Measurements from ENCODE around the gene TMEM225. TPM values are rescaled to one million over a fixed set of nuclear protein-coding genes. Genes with fewer than 3 reads are reported as not detected.
"Not testable (repeated sequence)": the region's sequence is repeated elsewhere in the genome, so short reads cannot be mapped to it uniquely, and the experiment has no call there.

TMEM225 gene
- total and polyA plus RNA-seq, 2 donors (not counting 3 experiments of a cell fraction or from before 2014, with no cell fraction given), result not detected

GRCh38 chr11:123880912-123881311, 4.6 kb downstream of the TMEM225 start:
- no peaks in the 10 kb centered on the region for H3K9me1 ChIP-seq (replicated peaks; ENCODE audit: control insufficient read depth, extremely low read depth, insufficient read depth, low read length)
- POLR2A ChIA-PET, result no interaction called here
- no TSS peak for BruUV-seq (replicated peaks)
- DNase-seq (ENCODE audit: low read depth, low spot score), result no peak
- no peak overlapping the region for H3K4me2 ChIP-seq (ENCODE audit: insufficient read depth, low read length)
- no peak for FAIRE-seq
- no peaks in the 10 kb centered on the region for H3K9me3 ChIP-seq (replicated peaks; ENCODE audit: control insufficient read depth, insufficient read depth, low read length)
- dilution Hi-C loops (cut with MboI; ENCODE audit: extremely low pct_ligation_motif_present, low sequenced_read_pairs) (no loop called here), intact Hi-C loops (cut with micrococcal nuclease) (no loop called here)
- H3K9ac ChIP-seq (replicated peaks; ENCODE audit: extremely low read depth, insufficient read depth, low read length), result no peak overlapping the region
- CTCF ChIA-PET, result no interaction called here
- H3K4me1 ChIP-seq (ENCODE audit: control insufficient read depth, extremely low read depth, insufficient read depth, low read length), result no peaks in the 10 kb centered on the region
- H3K79me2 ChIP-seq (ENCODE audit: control insufficient read depth, insufficient read depth, low read length), result no peaks in the 10 kb centered on the region
- no peak overlapping the region for H3K27ac ChIP-seq (ENCODE audit: insufficient read depth, low read depth, low read length)
- H4K20me1 ChIP-seq (replicated peaks; ENCODE audit: control insufficient read depth, extremely low read depth, insufficient read depth, low read length), result no peaks in the 10 kb centered on the region
- H2AFZ ChIP-seq (ENCODE audit: low read depth, low read length), result no peak overlapping the region
- H3K36me3 ChIP-seq (ENCODE audit: control insufficient read depth in 2 of 2, extremely low read depth in 1 of 2, insufficient read depth in 2 of 2, low read length in 2 of 2), result no peaks in the 10 kb centered on the region
- no peak for TF ChIP-seq FOS (IDR thresholded peaks at IDR 0.05; ENCODE audit: borderline replicate concordance, insufficient read depth, low read length)
- TF ChIP-seq MAX (IDR thresholded peaks at IDR 0.05; ENCODE audit: insufficient read depth, insufficient read length), result no peak
- no peak for TF ChIP-seq EZH2 (IDR thresholded peaks at IDR 0.05; ENCODE audit: borderline replicate concordance, low read depth, low read length, severe bottlenecking)
- TF ChIP-seq POLR2AphosphoS5 (IDR thresholded peaks at IDR 0.05; ENCODE audit: insufficient read depth, low read depth, low read length), result no peak
- TF ChIP-seq, protein P1, sequence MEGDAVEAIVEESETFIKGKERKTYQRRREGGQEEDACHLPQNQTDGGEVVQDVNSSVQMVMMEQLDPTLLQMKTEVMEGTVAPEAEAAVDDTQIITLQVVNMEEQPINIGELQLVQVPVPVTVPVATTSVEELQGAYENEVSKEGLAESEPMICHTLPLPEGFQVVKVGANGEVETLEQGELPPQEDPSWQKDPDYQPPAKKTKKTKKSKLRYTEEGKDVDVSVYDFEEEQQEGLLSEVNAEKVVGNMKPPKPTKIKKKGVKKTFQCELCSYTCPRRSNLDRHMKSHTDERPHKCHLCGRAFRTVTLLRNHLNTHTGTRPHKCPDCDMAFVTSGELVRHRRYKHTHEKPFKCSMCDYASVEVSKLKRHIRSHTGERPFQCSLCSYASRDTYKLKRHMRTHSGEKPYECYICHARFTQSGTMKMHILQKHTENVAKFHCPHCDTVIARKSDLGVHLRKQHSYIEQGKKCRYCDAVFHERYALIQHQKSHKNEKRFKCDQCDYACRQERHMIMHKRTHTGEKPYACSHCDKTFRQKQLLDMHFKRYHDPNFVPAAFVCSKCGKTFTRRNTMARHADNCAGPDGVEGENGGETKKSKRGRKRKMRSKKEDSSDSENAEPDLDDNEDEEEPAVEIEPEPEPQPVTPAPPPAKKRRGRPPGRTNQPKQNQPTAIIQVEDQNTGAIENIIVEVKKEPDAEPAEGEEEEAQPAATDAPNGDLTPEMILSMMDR (IDR thresholded peaks at IDR 0.05; ENCODE audit: extremely low read depth in 1 of 2, insufficient read depth in 1 of 2, low read depth in 1 of 2, low read length in 2 of 2), result no peak
- no peak for TF ChIP-seq JUN (IDR thresholded peaks at IDR 0.05; ENCODE audit: borderline replicate concordance, insufficient read depth, insufficient read length, low read depth)
- no peak for TF ChIP-seq GATA2 (IDR thresholded peaks at IDR 0.05; ENCODE audit: insufficient read depth, insufficient read length, low read depth, low read length)
- no peak for TF ChIP-seq POLR2A (IDR thresholded peaks at IDR 0.05; ENCODE audit: low read depth, low read length)
- no peak for TF ChIP-seq MYC (IDR thresholded peaks at IDR 0.05; ENCODE audit: low read depth, low read length)
- no peak overlapping the region for H3K4me3 ChIP-seq (replicated peaks in 1 of 3; ENCODE audit: insufficient read depth in 1 of 3, low read depth in 1 of 3, low read length in 3 of 3)
- H3K27me3 ChIP-seq (ENCODE audit: control insufficient read depth in 2 of 2, insufficient read depth in 2 of 2, low read length in 2 of 2), result no peaks in the 10 kb centered on the region

GRCh38 chr11:123867795-123868194, 17.7 kb downstream of the TMEM225 start:
- POLR2A ChIA-PET; H3K4me2 ChIP-seq (ENCODE audit: insufficient read depth, low read length); H3K4me3 ChIP-seq (replicated peaks in 1 of 3; ENCODE audit: insufficient read depth in 1 of 3, low read depth in 1 of 3, low read length in 3 of 3); H3K4me1 ChIP-seq (ENCODE audit: control insufficient read depth, extremely low read depth, insufficient read depth, low read length); H3K27ac ChIP-seq (ENCODE audit: insufficient read depth, low read depth, low read length); H3K79me2 ChIP-seq (ENCODE audit: control insufficient read depth, insufficient read depth, low read length); dilution Hi-C loops (cut with MboI; ENCODE audit: extremely low pct_ligation_motif_present, low sequenced_read_pairs); H4K20me1 ChIP-seq (replicated peaks; ENCODE audit: control insufficient read depth, extremely low read depth, insufficient read depth, low read length); H3K9me1 ChIP-seq (replicated peaks; ENCODE audit: control insufficient read depth, extremely low read depth, insufficient read depth, low read length); H3K9me3 ChIP-seq (replicated peaks; ENCODE audit: control insufficient read depth, insufficient read depth, low read length); CTCF ChIA-PET; H2AFZ ChIP-seq (ENCODE audit: low read depth, low read length); BruUV-seq (replicated peaks); DNase-seq (ENCODE audit: low read depth, low spot score); H3K36me3 ChIP-seq (ENCODE audit: control insufficient read depth in 2 of 2, extremely low read depth in 1 of 2, insufficient read depth in 2 of 2, low read length in 2 of 2); H3K9ac ChIP-seq (replicated peaks; ENCODE audit: extremely low read depth, insufficient read depth, low read length); FAIRE-seq; H3K27me3 ChIP-seq (ENCODE audit: control insufficient read depth in 2 of 2, insufficient read depth in 2 of 2, low read length in 2 of 2): not testable (repeated sequence)
- intact Hi-C loops (cut with micrococcal nuclease), result loop anchor here (1.0 kb wide), 1 partner anchor 44 kb away; no protein-coding TSS in a partner anchor

- H3K27me3 ChIP-seq (ENCODE audit: control insufficient read depth in 2 of 2, insufficient read depth in 2 of 2, low read length in 2 of 2); H3K4me1 ChIP-seq (ENCODE audit: control insufficient read depth, extremely low read depth, insufficient read depth, low read length); H3K27ac ChIP-seq (ENCODE audit: insufficient read depth, low read depth, low read length); H3K36me3 ChIP-seq (ENCODE audit: control insufficient read depth in 2 of 2, extremely low read depth in 1 of 2, insufficient read depth in 2 of 2, low read length in 2 of 2); H3K4me3 ChIP-seq (replicated peaks in 1 of 3; ENCODE audit: insufficient read depth in 1 of 3, low read depth in 1 of 3, low read length in 3 of 3); dilution Hi-C loops (cut with MboI; ENCODE audit: extremely low pct_ligation_motif_present, low sequenced_read_pairs); FAIRE-seq; H3K9me3 ChIP-seq (replicated peaks; ENCODE audit: control insufficient read depth, insufficient read depth, low read length); H3K9me1 ChIP-seq (replicated peaks; ENCODE audit: control insufficient read depth, extremely low read depth, insufficient read depth, low read length); H3K9ac ChIP-seq (replicated peaks; ENCODE audit: extremely low read depth, insufficient read depth, low read length); H3K4me2 ChIP-seq (ENCODE audit: insufficient read depth, low read length); BruUV-seq (replicated peaks); DNase-seq (ENCODE audit: low read depth, low spot score); POLR2A ChIA-PET; CTCF ChIA-PET; H4K20me1 ChIP-seq (replicated peaks; ENCODE audit: control insufficient read depth, extremely low read depth, insufficient read depth, low read length); intact Hi-C loops (cut with micrococcal nuclease); H2AFZ ChIP-seq (ENCODE audit: low read depth, low read length); H3K79me2 ChIP-seq (ENCODE audit: control insufficient read depth, insufficient read depth, low read length): not testable (repeated sequence)
Observed at GRCh38 chr11:123865293-123865692, 20.2 kb downstream of the TMEM225 start.

Measured in endothelial cell of umbilical vein (primary cell).